Measurements from ENCODE around the gene DUOX1.

The DUOX1 gene

DNA sequence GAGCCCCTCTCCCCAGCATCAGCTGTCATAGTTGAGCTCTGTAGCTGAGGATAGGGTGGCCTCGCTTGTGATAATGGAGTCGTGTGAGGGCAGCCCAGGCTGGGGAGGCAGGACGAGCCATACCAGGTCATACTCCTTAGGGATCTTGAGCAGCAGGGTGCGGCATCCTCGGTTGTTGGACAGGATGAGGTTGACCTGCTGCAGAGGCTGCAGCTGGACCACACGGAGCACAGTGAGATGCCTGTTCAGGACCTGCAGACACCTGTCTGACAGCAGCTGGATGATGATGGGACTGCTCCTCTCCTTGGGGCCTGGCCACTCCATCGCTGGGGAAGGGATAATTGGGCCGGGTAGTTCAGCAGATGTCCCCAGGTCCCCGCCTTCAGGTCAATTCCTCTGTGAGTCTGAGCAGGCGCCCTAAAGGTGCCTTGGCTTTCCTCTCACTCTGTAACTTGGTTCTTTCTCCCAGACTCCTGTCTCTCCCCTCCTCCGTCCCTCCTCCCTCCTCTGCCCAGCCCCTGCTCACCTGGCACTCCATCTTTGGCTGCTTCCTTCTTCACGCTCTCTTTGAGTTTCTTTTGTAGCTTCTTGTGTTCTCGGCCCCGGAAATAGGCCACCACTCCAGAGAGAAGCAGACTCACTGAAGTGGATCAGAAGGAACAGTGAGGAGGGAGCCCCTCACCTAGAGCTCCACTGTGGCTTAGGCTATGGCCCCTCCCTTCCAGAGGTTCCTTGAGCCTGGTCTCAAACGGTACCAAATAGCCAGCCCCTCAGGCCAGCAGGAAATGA lies 23.6 kb upstream of the DUOX1 start:
- no peak for DNase-seq

DNA sequence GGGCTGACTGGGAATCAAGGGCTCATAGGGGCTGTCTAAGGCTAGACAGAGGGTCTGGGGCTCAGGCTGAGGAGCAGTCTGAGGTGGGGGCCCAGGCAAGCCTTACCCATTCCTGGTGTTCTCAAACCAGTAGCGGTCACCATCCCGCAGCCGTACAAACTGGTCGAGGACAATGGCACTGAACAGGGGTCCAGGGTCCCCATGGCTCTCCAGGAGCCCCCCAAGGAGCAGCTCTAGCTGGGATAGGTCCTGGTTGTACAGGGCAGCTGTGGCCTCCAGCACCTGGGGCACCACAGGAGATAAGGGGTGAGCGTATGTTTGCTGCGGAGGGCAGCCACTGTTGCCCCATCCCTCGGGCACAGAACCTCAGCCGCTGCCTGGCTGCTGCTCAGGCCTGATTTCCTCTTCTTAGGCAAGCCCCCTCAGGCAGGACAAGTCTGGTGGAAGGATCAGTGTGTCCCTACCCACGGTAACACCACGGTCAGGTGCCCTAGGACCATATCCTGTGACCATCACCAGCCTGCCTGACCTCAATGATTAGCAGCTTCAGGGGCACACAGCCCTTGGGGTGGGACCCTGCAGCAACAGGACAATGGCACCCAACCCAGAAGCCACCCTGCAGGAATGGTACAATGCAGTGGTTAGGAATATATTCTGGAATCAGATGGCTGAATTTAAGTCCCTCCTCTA lies 21.7 kb upstream of the DUOX1 start:
- no peak for DNase-seq

DNA sequence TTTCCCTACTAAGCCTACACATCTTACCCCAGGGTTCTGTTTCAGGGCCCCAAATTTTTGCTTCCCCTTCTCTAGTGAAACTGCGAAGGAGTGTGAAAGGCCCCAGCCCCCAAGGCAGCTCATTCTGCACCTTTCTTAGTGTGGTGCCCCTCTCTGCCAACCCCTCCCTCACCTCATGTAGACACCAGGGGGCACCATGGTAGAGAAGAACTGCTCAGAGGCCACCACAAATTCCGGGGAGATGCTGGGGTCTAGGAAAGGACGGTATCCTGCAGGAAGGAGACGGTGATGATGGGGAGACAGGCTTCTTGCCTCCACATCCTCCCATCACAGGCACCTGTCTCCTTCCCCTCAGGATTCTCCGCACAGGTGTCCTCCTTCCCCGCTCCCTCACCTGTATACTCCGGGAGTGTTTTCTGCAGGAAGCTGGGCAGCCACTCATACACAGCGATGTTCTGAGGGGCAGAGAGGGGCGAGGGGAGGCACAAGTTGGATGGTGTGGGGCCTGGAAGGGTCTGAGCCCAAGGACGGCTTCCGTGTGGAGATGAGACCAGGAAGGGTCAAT lies 19.5 kb upstream of the DUOX1 start:
- DNase-seq, result no peak

DNA sequence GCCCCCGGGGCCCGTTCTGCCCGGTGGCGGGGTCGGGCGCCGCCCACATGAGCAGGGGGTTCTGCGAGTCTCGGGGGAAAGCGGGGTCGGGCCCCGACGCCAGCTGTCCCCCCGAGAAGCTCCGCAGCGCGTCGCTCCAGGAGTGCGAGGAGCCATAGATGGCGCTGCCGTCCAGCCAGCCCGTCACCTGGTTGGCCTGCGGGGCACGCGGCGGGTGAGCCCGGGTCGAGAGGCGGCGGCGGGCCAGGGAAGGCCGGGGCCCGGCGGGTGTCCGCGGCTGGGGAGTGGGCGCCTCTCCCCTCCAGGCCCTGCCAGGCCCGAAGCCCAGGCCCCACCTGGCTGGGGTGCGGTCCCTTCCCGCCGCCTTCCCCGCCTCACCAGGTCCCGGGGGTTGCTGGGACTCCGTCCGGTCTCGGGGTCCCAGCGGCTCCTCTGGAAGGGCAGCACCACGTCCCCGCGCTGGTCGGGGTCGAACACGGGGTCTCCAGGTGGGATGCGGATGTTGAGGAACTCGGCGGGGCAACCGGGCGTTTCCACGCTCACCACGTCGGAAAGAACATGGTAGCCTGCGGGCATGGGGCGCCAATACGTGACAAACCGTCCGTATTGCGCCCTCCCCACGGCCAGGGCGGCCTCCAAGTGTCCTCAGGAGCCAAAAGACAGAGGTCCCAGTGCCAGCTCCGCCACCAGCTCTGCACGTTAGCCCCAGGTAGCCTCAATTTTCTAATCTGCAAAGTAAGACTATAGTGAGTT lies 18.2 kb upstream of the DUOX1 start:
- DNase-seq, result no peak

DNA sequence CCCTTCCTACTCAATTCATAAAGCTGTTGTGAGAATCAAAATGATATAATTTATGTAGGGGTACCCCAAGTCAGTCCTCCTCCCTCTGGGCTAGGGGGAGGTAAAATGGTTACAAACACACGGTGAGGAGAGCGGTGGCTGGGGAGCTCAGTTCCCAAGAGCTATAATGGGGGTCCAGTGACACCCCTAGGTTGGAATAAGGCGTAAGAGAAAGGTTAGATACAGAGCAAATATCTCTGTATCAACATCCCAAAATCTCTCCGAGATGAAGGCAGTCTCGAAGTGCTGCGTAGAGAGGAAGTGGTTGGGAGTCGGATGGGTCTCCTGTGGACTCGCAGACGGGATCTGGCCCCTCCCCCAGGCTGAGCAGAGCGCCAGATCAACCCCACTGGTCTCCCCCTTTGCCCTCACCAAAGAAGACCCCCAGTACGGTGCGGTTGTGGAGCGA lies 17.6 kb upstream of the DUOX1 start:
- no peak for DNase-seq

DNA sequence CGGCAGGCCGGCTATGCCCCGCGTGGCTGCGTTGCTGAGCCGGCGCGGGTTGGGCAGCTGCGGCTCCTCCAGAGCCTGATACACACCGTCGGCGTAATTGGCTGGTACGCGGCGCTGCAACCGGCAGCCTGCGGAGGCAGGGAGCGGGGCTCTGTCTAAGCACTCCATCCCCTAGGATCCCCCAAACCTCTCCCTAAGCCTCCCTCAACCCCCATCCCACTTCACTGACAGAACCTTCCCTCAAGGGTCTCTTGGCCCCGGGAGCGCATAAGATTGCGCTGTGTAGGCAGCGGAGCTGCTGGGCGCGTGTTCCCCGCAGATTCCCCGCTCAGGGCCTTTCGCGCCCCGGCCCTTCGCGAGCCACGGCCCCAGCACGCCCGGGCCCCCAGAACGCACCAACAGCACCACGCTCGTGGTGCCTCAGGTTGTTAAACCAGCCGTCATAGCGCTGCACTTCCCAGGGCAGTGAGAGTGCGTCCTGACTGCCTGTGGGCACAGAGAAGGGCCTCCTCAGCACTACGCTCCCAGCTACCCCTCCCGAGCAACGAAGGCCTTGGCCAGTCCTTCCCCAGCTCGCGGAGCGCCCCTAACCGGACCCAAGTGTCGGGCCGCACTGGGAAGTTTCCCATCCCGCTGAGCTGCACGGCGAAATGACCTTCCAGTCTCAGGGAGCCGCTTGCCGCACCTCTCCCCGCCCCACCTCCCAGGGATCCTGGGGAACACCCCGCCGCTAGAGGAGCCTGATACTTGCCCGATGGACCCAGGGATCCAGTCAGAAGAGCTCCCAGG lies 17.0 kb upstream of the DUOX1 start:
- DNase-seq, result no peak

DNA sequence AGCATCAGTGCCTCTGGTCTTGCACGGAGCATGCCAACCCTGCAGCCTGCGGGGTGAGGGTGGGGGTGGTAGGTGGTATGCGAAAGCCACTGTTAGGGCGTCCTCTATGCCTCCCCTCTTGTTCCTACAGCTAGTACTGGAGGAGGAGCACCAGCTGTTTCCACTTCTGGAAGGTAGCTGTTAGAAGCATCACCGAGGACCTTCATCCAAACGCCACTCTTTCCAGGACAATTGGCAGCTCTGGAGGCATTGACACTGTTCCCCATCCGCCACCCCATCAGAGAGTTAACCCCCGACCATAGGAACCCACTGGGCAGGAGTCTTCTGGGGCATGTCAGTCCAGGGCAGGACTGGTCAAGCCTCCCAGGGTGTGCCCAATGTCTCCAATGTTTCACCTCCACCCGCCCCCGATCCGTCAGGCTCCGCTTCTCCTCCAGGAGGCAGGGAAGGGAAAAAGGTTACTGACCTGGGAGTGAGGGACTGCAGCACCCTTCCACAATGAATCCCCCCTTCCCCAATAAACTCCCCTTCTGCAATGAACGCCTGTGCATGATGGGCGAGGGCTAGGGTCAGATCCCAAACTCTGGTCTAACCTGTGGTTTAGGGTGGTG lies 16.3 kb upstream of the DUOX1 start:
- DNase-seq, result no peak

DNA sequence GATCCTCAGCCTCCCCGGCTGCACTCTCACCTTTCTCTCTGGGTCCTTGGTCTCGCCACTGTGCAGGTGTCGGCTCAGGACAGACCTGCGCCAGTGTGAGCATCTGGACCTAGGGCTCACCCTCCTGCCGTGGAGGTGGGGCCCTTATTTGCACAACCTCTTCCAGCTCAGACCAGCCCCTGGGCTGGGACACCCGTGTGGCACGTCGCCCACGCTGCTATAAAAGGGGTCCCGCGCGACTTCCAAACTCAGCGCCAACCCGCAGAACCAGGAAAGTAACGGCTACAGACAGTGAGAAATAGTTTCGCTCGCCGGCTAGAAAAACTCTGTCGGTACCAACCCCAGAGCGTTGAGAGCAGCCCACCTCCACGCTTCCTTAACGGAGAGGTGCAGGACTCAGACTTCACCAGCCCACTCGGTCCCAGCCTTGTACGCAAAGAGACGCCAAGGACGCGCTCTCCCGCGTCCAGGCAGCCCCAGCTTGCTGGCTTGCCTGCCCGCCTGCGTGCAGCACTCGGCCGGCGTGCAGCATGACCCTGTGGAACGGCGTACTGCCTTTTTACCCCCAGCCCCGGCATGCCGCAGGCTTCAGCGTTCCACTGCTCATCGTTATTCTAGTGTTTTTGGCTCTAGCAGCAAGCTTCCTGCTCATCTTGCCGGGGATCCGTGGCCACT lies 15.6 kb upstream of the DUOX1 start, which contains the start of the genes DUOX2 and DUOXA2:
Gene DUOX2, minus strand, starts transcription at position 97 of the 675 bp plus-strand sequence. CDS start 761 bp downstream, outside the sequence.
Gene DUOXA2, plus strand, starts transcription at position 251 of the 675 bp plus-strand sequence. Its CDS starts 280 bp downstream, at position 531.
- no peak for DNase-seq

DNA sequence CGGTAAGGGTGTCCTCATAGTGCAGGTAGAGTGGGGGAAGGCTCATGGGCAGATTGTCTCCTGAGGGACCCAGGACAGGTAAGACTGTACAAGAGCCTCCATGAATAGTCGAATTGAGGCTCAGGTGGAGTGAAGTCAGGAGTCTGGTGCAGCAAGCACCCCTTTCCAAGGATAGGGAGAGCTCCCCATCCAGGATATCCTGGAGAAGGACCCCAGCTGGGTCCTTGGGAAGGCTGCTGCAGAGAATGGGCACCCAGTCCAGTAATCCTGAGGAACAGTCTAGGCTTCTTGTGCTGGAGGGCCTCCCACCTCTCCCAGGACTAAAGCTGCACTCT lies 15.1 kb upstream of the DUOX1 start:
- DNase-seq, result no peak

DNA sequence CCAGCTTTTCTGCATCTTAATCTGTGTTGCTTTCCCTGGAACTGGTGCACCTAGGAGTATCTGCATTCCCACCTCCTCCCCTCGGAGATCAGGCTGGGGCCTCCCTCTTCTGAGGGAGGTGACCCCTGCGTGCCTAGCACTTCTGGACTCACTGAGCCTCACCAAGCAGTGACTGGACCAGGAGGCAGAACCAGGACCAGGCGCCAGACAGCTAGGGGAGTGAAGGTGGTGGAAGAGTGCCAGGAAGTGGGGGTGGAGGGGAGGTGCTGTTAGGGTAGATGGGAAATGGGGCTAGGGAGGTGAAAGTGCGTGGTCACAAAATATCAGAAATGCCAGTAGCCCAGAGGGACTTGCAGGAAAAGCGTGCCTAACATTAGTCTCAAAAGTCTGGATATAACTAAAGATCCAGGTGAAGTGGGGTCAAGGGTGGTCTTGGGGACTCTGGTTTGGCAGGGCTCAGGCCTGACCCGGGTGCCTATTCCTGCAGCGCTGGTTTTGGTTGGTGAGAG lies 14.4 kb upstream of the DUOX1 start:
- DNase-seq, result no peak

DNA sequence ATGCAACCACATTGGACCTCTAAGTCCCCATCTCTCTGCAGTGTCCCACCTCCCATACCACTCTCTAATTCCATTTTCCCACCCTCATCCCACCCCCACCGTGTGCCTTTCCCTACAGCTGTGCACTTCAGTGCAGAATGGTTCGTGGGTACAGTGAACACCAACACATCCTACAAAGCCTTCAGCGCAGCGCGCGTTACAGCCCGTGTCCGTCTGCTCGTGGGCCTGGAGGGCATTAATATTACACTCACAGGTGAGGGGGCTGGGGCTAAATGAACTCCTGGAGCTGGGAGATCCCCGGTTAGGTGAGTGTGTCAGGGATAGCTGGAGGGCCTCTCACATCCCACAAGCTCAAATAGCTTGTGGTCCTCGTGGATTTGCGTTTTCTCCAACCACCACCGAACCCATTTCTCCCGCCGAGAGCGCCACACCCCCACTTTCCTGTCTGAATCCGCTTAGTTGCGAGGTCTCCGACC lies 13.8 kb upstream of the DUOX1 start:
- DNase-seq, result no peak

DNA sequence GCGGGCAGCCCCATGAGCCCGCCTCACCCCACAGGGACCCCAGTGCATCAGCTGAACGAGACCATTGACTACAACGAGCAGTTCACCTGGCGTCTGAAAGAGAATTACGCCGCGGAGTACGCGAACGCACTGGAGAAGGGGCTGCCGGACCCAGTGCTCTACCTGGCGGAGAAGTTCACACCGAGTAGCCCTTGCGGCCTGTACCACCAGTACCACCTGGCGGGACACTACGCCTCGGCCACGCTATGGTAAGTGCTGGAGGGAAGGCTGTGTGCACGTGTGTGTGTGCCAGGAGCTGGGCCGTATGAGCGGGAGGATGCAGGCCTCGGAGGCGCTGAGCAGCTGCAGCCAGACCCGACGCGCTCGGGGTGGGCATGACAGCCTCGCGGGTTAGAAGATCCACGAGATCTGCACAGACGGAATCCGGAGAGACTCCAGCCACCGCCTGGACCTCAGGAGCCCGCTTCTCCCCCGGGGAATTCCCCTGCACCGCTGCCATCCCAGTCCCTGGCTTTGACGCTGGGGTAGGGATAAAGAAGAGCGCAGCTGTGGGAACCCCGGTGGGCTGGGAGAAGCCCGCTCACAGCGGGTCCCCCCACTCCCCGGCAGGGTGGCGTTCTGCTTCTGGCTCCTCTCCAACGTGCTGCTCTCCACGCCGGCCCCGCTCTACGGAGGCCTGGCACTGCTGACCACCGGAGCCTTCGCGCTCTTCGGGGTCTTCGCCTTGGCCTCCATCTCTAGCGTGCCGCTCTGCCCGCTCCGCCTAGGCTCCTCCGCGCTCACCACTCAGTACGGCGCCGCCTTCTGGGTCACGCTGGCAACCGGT lies 13.1 kb upstream of the DUOX1 start:
- no peak for DNase-seq

DNA sequence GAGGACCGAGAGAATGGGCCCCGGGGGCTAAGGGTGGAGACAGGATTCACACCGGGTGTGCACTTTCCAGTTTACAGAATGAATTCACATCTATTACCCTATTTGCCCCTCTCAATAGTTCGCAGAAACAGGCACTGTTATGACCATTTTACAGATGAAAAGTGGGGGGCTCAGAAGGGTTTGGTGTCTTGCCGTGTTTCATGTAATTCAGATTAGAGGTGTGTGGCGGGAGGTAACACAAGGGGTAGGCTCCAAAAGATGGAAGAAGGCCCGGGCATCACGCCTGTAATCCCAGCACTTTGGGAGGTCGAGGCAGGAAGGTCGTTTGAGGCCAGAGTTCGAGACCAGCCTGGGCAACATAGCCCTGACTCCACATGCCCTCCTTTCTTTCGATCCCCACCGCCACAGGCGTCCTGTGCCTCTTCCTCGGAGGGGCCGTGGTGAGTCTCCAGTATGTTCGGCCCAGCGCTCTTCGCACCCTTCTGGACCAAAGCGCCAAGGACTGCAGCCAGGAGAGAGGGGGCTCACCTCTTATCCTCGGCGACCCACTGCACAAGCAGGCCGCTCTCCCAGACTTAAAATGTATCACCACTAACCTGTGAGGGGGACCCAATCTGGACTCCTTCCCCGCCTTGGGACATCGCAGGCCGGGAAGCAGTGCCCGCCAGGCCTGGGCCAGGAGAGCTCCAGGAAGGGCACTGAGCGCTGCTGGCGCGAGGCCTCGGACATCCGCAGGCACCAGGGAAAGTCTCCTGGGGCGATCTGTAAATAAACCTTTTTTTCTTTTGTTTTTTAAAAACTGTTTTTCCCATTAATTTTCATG lies 12.3 kb upstream of the DUOX1 start:
- DNase-seq, result no peak

DNA sequence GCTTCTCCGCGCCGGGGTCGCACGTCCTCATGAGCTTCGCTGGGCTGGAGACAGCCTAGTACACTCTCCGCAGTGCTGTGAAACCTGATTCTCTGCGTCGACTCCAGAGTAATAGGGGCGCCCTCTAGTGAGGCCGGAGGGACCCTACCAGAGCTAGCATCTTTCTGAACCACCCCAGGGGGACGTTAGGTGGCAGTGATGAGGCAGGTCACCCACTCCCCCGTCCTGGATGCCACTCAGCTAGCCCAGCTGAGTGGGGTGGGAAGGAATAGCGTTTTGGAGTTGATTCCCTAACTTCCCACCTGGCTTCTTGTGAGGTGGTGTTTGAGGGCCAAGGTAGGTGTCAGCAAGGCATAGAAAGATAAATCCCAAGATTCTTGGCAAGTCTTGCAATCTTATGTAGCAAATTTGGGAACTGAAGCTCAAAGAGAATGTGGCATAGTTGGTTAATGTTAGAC lies 11.6 kb upstream of the DUOX1 start:
- DNase-seq, result peak; percentile 89

DNA sequence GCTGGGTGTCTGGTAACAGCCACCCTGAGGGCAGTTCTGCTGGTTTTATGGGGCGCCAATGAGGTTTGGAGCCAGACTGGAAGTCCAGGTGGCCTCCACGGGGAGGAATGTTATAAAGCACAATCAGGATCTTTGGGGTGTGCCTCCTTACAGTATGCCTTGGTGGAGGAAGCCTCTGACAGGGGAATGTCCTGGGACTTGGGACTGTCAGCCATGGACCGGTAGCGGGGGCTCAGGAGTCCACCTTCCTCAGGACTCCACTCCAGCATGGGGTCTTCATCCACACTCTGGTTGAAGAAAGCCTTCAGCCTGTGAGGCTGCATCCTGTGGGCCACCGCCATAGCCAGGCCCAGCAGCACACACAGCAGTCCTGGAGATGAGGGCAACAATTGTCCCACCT lies 10.8 kb upstream of the DUOX1 start:
- DNase-seq, result no peak

DNA sequence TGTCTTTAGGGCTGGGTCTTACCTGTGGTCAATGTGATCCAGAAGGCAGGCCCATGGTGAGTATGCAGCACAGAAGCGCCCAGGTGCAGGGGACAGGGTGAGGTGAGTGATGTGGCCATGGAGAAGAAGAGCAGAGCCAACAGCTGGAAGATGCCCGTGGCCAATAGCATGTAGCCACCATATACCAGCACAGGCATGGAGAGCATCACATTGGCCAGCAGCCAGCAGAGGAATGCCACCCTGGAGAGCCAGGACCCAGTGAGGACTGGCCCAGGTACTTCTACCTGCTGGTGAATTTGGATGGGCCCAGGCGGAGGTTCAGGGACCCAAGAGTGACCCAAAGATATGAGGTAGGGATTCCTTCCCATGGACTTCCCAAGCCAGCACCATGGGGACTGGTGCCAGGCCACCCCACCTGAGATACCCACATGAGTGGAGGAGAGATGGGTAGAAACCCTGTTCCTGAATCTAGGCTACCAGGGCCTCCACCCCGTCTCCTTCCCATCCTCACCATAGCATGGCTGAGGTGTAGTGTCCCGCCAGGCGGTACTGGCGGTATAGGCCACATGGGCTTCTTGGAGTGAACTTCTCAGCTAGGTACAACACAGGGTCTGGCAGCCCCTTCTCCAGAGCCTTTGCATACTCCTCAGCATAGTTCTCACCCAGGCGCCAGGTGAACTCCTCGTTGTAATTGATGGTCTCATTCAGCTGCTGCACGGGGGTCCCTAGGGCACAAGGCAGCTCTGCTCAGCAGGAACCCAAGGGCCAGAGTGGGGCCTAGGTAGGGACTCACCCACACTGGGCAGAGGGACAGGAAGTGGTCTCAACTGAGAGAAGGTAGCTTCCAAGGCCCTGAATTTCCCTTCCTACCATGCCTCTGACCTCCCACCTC lies 9.5 kb upstream of the DUOX1 start:
- no peak for DNase-seq

DNA sequence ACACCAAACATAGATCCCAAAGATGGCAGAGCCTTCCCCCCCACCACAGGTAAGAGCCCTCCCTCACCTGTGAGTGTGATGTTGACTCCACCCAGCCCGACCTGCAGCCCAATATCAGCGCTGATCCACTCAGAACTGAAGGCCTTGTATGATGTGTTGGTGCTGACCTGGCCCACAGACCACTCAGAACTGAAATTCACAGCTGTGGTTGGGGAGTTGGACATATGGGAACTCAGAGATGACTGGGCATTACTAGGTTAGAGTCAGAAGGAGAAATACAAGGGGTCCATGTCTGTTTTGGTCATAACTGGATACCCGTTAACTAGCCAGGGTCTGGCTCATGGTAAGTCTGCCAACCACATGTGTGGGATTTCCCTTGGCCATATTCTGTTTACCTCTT lies 8.8 kb upstream of the DUOX1 start:
- no peak for DNase-seq

Data from left hindlimb (tissue), 1 donor.